ENCODE results near the gene DDAH2.

DDAH2 gene

DNA sequence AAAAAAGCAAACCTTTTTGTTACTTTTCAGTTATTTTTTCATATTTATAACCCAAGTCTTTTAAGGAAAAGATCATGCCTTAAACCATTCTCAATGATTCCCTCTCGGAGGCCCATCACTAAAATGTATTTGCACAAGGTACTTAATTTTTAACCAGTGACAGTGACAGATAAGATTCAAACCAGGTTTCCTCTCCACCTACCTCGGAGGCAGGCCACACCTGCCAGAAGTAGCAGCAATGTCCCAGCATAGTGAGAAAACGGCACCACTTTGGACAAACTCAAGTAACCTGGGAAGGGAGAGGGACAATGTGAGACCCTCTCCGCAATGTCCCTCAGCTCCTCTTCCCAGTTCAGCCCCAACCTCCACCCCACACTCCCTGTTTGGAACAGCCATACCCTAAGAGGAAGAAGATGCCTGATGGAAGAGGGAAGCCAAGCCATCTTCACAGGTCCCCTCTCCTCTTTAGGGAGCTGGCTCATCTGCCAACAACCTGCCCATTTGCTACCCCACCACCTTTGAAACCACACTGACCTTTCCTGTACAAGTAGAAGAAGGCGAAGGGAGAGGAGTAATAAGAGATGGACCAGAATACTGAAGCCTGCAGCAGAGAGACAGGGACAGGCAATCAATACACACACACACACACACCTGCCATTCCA lies 28.2 kb downstream of the DDAH2 start:
- no peak overlapping the region for H3K4me2 ChIP-seq (ENCODE audit: low read length)
- H2AFZ ChIP-seq = no peak overlapping the region
- H3K4me3 ChIP-seq (ENCODE audit: low read depth, low read length) = no peak overlapping the region
- peaks cover 12% of the 10 kb centered on the region for H3K4me1 ChIP-seq
- no peak overlapping the region for H3K9ac ChIP-seq
- no peak overlapping the region for H3K27ac ChIP-seq
- TF ChIP-seq, protein P1, sequence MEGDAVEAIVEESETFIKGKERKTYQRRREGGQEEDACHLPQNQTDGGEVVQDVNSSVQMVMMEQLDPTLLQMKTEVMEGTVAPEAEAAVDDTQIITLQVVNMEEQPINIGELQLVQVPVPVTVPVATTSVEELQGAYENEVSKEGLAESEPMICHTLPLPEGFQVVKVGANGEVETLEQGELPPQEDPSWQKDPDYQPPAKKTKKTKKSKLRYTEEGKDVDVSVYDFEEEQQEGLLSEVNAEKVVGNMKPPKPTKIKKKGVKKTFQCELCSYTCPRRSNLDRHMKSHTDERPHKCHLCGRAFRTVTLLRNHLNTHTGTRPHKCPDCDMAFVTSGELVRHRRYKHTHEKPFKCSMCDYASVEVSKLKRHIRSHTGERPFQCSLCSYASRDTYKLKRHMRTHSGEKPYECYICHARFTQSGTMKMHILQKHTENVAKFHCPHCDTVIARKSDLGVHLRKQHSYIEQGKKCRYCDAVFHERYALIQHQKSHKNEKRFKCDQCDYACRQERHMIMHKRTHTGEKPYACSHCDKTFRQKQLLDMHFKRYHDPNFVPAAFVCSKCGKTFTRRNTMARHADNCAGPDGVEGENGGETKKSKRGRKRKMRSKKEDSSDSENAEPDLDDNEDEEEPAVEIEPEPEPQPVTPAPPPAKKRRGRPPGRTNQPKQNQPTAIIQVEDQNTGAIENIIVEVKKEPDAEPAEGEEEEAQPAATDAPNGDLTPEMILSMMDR (IDR thresholded peaks at IDR 0.05) = no peak
- H3K27me3 ChIP-seq (ENCODE audit: control insufficient read depth, insufficient read depth, low read length) = no peaks in the 10 kb centered on the region
- H3K9me3 ChIP-seq (ENCODE audit: control insufficient read depth, low read length) = no peaks in the 10 kb centered on the region
- peaks cover 11% of the 10 kb centered on the region for H3K79me2 ChIP-seq
- no peaks in the 10 kb centered on the region for H3K36me3 ChIP-seq (ENCODE audit: control insufficient read depth, insufficient read depth, low read length)

DNA sequence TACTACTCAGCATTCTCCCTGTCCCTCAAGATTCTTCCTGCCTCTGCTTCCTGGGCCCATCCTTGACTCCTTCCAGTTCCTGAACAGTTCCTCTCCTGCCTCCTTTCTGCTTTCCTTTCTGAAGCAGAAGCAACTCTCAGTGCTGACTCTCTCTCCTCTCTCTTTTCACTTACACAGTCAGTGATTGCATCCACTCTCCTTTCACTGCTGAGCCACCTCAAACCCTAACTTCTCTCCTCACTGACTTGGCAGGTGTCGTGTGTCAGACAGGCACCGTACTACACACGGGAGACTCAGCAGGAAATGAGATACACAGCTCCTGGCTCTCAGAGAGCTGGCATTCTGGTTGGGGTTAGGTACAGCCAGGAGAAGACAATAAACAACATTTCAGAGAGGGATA lies 31.5 kb downstream of the DDAH2 start:
- Histone ChIP-seq H3K36me3 (ENCODE audit: control insufficient read depth, insufficient read depth, low read length) (no peaks in the 10 kb centered on the region), H3K79me2 (peaks cover 9% of the 10 kb centered on the region), H3K9me3 (ENCODE audit: control insufficient read depth, low read length) (no peaks in the 10 kb centered on the region), H3K4me3 (ENCODE audit: low read depth, low read length) (no peak overlapping the region), H3K9ac (no peak overlapping the region), H3K27me3 (ENCODE audit: control insufficient read depth, insufficient read depth, low read length) (no peaks in the 10 kb centered on the region), H3K27ac (no peak overlapping the region), H3K4me2 (ENCODE audit: low read length) (no peak overlapping the region), H2AFZ (no peak overlapping the region), H3K4me1 (peaks cover 10% of the 10 kb centered on the region)
- TF ChIP-seq, protein P1 (IDR thresholded peaks at IDR 0.05) = no peak

DNA sequence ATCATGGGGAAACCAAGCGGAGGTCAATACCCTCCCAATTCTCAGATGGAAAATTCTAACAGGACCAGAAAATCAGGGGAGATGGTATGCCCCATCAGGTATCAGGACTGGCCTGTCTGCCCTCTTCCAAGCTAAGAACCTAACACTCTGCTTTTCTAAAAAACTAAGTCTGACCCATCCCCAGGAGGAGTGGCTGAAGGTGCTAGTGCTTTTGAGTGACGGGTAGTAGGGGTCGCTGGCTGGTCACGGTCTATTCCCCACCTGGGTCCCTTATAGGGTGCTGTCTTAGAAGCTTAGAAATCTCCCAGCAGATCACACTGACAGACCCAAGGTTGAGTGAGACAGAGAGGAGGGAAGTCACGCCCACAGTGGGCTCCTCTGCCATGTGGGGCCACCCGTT lies 35.6 kb downstream of the DDAH2 start:
- TF ChIP-seq, protein P1 (IDR thresholded peaks at IDR 0.05) = no peak
- Histone ChIP-seq H3K4me2 (ENCODE audit: low read length) (no peak overlapping the region), H3K4me1 (no peaks in the 10 kb centered on the region), H2AFZ (no peak overlapping the region), H3K79me2 (no peaks in the 10 kb centered on the region), H3K9me3 (ENCODE audit: control insufficient read depth, low read length) (no peaks in the 10 kb centered on the region), H3K27ac (no peak overlapping the region), H3K27me3 (ENCODE audit: control insufficient read depth, insufficient read depth, low read length) (no peaks in the 10 kb centered on the region), H3K4me3 (ENCODE audit: low read depth, low read length) (no peak overlapping the region), H3K9ac (no peak overlapping the region), H3K36me3 (ENCODE audit: control insufficient read depth, insufficient read depth, low read length) (no peaks in the 10 kb centered on the region)

DNA sequence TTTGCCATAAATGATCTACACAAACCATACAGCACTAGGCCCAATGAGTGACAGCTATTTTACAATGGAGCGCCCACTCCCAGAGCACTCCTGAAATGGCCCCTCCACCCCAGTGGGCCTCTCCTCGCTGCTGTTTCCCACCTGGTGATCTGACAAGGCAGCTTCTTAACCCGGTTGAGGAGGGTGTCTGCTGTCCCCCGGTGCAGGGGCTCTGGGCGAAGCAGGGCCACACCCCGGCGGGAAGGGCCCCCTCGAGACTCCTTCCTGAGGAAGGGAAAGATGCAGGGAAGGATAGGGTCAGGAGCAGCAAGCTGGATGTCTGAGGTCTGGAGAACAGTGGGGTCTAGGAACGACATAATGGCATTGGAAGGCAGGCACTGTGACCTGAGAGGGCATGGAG lies 36.2 kb downstream of the DDAH2 start:
- TF ChIP-seq, protein P1 (IDR thresholded peaks at IDR 0.05) = no peak
- H3K4me2 ChIP-seq (ENCODE audit: low read length) = no peak overlapping the region
- no peaks in the 10 kb centered on the region for H3K4me1 ChIP-seq
- H3K4me3 ChIP-seq (ENCODE audit: low read depth, low read length) = no peak overlapping the region
- H2AFZ ChIP-seq = no peak overlapping the region
- no peak overlapping the region for H3K27ac ChIP-seq
- no peaks in the 10 kb centered on the region for H3K36me3 ChIP-seq (ENCODE audit: control insufficient read depth, insufficient read depth, low read length)
- H3K9ac ChIP-seq = no peak overlapping the region
- H3K27me3 ChIP-seq (ENCODE audit: control insufficient read depth, insufficient read depth, low read length) = no peaks in the 10 kb centered on the region
- no peaks in the 10 kb centered on the region for H3K9me3 ChIP-seq (ENCODE audit: control insufficient read depth, low read length)
- no peaks in the 10 kb centered on the region for H3K79me2 ChIP-seq

DNA sequence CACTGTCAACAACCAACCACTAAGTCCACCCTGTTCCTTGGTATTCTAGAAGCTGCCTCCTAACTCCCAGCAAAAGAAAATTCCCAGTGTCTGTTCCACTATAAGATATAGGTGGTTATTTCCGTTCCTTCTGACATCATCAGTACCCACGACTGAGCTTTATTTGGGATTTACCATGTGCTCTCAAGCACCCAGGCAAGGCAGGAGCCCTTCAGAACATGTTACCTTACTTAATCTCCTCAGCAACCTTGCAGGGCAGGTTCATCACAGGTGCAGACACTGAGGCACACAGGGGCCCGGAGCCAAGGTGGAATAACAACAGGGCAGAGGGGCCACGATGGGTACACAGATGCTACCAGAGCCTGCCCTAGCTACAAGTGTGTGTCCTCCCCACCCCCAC lies 36.7 kb downstream of the DDAH2 start:
- Histone ChIP-seq H3K36me3 (ENCODE audit: control insufficient read depth, insufficient read depth, low read length) (no peaks in the 10 kb centered on the region), H3K9me3 (ENCODE audit: control insufficient read depth, low read length) (no peaks in the 10 kb centered on the region), H3K4me3 (ENCODE audit: low read depth, low read length) (no peak overlapping the region), H3K4me2 (ENCODE audit: low read length) (no peak overlapping the region), H3K79me2 (no peaks in the 10 kb centered on the region), H3K27me3 (ENCODE audit: control insufficient read depth, insufficient read depth, low read length) (no peaks in the 10 kb centered on the region), H3K27ac (no peak overlapping the region), H2AFZ (no peak overlapping the region), H3K9ac (no peak overlapping the region), H3K4me1 (no peaks in the 10 kb centered on the region)
- TF ChIP-seq, protein P1 (IDR thresholded peaks at IDR 0.05) = no peak
